C1 segment of cervical spinal cord (tissue), 14 donors: Measurements from ENCODE around the gene STAT3.
"Not testable (repeated sequence)": the region's sequence is repeated elsewhere in the genome, so short reads cannot be mapped to it uniquely, and the experiment has no call there.

Experiments used
- DNase-seq, 14 donors: peaks; one replicate each; lab custom pipeline; 2025; lab: John Stamatoyannopoulos, UW

The STAT3 gene

GRCh38 chr17:42388381-42389134 lies at the start of gene STAT3:
Gene STAT3, minus strand, starts transcription at chr17:42388442. Its CDS starts 39,926 bp downstream, at chr17:42348516.
- peak; percentile 94 to 100 (median 100) for DNase-seq

GRCh38 chr17:42436391-42436790 lies 48.1 kb upstream of the STAT3 start:
- no peak for DNase-seq

DNA sequence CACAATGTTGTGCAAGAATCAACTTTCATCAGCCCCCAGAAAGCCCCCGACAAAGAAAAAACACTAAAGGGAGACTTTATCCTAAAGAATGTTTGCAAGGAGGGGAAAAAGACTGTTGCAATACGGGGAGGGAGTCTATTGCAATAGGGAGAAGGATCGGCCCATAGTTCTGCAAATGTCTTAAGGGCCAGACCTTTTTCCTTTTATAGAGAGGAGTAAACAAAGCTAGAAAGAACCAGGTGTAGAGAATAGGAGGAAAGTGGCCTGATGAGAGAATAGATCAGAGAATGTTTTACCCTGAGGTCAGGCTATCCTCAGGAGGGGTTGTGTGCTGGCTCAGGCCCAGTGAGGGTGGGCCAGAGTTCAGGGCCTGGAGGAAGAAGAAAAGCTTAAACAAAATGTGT lies 43.5 kb upstream of the STAT3 start:
- DNase-seq: no peak

DNA sequence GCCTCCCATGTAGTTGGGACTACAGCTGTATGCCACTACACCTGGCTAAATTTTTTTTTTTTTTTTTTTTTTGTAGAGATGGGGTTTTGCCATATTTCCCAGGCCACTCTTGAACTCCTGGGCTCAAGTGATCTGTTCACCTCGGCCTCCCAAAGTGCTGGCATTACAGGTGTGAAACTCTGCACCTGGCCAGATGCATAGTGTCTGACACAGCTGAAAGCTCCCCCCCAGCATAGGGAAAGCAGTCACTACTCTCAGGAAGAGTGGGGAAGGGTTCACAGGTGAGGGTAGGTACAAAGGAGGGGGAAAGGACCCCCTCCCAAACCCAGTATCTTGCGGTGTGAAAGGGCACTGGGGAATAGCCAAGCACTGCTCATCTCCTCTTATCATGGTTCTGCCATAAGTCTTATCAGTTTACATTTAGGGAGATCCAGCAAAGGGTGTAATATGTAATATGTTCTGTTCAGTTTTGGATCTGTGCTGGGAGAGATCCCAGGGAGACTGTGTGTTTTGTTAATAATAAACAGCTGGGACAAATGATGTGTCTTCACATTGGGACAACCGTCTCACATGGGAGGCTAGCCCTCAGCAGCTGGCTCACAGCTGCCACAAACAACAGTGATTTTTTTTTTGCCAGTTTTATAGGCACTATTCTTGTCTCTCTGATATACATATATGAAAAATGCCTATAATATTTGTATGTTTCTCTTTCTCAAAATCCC lies 41.6 kb upstream of the STAT3 start:
- DNase-seq: no peak

DNA sequence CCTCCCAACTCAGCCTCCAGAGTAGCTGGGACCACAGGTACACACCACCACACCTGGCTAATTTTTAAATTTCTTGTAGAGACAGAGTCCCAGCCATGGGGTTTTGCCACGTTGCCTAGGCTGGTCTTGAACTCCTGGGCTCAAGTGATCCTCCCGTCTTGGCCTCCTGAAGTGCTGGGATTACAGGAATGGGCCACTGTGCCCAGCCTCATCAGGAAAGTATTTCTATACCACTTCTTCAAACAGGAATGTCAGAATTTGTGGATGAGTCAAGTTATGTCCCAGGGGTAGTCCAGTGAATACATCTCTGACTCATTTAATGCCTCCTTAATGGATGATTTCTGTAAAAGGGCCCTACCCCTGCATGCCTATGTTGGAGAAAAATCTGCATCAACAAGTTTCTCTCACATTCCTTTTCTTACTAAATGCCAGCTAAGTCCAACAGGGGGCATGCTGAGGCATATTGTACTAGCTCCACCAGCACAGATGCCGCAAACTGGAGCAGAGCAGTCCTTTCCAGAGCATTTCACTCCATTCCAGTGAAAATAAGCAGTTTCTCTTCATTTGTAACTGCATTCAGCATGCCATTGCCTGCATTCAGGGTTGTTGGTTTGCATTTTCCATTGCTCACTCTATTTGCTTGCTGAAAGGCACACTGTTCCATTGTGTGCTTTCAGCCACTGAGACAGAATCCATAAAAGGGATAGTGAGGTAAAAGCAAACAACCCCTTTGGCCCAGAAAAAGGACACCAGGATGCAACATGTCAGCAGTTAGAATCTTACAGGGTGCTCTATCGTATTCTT lies 40.1 kb upstream of the STAT3 start:
- DNase-seq: peak in 10 of 14 donors; percentile 9 to 61 (median 39)

DNA sequence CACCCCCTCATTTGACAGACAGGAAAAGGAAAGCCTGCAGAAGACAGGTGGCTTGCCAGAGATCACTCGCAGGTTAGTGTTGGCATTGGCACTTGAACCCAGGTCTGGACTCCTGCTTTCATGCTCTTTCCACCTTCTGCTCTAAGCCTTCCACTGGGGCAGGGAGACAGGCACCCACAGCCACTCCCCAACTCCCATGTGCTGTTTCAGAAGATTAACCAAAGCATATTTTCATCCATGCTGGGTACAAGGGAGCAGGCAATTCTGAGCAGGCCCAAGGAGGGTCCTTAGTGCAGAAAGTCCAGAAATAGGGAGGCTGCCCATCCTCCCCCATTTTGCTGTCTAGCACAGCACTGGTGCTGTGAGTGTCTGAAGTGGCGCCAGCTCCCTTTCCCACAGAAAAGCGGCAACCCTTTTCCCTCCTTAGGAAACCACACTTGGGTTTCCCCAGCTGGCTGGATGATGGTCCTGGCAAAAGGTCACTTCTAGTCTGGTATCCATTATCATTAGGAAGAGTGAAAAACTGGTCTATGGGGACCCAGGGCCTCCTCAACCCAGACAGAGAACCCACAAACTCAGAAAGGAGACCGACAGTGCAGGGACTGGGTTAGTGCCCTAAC lies 36.9 kb upstream of the STAT3 start:
- DNase-seq: no peak

DNA sequence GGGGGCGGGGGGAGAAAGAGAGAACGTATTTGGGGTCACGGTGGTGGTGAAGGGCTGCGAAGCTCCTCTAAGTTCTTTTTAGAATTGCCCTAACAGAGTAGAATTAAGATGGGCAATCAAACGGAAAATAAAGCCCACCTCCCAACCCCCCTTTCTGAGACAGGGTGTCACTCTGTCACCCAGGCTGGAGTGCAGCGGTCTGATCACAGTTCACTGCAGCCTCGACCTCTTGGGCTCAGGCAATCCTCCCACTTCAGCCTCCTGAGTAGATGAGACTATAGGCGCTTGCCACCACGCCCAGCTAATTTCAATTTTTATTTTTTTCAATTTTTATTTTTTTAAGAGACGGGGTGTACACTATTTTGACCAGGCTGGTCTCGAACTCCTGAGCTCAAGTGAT lies 35.5 kb upstream of the STAT3 start:
- DNase-seq: no peak

DNA sequence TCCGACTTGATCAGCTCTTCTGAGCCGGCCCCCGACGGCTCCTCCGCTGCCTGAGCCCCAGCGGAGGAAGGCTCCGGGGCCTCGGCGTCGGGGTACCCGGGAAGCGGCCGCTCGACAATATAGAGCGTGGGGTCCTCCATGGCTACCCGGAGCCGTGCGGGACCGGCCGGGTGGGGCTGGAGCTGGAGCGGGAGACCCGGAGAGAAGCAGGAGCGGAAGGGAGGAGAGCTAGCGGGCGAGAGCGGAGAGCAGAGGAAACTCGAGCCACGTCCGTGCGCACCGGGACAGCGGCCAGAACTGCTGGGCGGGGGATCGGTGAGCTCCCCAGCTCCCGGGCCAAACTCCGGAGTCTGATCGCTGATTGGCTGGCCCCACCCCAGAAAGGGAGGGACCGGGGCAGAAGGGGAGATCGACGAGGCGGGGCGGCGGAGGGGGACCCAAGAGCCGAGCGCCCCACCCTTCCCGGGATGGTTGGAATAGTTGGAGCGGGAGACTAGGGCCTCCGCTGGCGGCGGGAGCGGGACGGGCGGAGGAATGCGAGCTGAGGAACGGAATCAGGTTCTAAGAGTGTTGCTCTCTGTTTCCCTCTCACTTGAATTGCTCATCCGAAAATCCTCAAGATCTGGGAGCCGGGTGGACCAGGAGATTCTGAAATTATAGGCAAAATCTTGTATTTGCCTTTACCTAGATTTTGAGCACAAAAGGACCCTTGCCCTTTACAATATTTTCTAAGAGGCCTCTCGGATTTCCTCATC lies 34.9 kb upstream of the STAT3 start, which contains the start of gene CAVIN1:
Gene CAVIN1 (minus strand): TSS at position 299 of the 755 bp plus-strand sequence. CDS start 159 bp downstream, at position 140.
- DNase-seq: peak; percentile 22 to 93 (median 78)

DNA sequence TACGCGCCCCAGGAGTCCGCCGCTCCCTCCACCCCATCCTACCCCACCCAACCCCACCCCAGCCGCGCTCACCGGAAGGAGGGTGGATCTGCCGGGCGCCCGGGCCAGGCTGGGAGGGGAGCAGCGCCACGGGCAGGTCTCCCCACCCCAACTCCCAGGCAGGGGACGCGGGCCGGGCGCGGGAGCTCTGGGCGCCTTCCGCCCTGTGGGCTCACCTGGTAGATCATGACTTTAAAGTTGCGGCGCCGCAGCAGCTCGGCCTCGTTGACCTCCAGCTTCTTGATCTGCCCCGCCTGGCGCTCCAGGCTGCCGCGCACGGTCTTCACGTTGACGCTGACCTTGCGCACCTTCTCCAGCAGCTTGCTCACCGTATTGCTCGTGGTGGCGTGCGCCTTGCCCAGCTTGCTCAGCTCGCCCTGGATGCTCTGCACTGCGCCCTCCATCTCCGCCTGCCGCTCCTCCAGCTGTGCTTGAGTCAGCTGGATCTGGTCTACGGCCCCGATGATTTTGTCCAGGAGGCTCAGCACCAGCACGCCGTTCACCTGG lies 34.2 kb upstream of the STAT3 start:
- peak in 3 of 14 donors; percentile 28 to 50 (median 48) for DNase-seq

DNA sequence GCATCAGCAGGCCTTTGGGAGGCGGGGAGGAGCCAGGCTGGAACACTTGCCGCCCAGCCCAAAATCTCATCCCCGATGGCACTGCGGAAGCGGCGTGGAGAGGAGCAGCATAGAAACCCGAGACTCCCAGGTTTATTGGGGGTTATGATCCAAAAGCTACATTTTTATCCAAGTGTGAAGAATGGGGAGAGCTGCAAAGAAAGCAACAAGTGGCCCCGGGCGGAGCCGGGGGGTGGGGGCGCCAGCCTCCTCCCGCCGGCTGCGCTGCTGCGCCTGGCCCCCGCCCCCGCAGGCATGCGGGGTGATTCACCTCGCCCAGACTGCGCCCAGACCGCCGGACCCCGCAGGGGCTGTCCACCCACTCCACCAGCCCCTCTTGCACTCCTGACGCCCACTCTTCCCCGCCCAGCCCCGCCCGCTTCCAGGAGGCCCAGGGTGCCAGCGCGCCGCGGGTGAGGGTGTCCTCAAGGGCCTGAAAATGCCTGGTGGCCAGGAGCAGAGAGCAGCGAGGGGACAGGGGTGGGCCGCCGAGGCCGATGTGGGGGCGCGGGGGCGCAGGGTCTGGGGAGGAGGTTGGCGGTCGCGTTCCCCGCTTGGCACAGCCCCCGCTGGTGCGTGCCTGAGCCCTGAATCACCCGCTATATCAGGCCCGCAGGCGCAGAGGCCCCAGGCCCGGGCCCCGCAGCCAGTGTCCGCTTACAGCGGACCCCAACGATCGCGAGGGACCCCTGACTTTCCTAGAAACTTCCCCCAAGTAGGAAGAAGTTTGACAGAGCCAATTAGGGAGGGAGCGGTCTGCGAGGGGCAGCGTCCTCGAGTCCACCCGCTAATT lies 33.5 kb upstream of the STAT3 start:
- DNase-seq: peak in 5 of 14 donors; percentile 20 to 51 (median 22)

DNA sequence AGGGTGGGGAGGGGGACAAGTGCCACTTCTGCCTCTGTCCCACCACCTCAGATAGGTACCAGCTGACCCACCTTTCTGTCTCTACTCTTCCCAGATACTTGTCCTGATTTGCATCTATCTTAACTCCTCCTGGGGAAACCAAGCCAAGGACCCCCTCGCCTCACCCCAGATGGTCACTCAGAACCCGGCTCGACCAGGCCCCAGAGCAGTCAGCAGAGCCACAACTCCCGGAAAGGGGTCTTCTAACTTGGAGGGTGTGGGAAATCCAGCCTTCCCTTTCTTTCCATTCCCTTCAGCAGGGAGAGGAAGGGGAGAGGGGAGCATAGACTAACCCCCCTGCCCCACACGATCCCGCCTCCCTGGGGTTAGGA lies 32.9 kb upstream of the STAT3 start:
- no peak for DNase-seq

- DNase-seq: not testable (repeated sequence)
These were observed 29.7 kb upstream of the STAT3 start for GRCh38 chr17:42417981-42418380.

DNA sequence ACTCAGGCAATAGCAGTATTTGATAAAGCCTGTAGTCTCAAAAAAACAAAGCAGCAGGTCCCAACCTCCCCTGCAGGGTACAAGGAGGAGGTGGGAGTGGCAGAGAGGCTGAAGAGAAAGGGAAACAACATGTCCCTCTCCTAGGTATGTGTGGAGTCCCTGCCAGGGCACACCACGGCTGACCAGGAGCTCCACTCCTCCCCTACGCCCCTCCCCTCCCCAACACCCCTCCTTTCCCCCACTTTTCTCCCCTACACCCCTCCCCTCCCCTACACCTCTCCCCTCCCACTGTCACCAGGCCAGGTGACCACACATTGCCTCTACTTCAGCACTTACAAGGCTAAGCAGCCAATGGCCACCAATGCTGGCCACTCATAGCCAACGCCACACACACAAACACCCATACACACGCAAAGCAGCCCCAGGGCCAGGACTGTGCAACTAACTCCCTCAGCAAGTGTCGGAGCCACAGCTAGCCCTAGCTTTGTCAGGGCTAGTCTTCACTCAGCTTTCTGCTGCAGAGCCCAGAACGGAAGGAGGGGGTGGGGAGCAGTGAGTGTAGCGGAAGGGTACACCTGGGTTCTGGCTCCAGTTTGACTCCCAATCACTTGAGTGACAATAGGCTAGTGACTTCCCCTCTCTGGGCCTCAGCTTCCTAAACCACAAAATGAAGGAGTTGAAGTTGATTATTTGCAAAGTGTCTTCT lies 26.6 kb upstream of the STAT3 start:
- DNase-seq: no peak

GRCh38 chr17:42413464-42414040 lies 25.3 kb upstream of the STAT3 start:
- no peak for DNase-seq

GRCh38 chr17:42411905-42412679 lies 23.9 kb upstream of the STAT3 start:
- no peak for DNase-seq

DNA sequence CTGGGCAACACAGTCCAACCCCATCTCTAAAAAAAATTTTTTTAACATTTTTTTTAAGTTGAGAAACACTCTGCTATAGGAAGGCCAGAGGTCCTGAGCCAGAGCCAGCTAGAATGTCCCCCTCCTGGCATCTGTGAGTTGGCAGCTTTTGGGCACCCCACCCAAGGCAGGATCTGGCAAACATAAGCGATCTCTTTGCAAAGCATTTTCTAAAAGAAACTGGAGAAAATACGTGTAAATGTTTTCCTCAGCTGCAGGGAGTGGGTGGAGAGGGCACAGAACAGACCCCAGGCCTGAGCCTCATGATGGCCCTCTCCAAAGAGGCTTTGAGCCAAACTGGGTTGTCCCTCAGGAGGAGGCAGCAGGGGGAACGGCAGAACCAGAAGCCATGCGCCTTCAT lies 23.1 kb upstream of the STAT3 start:
- no peak for DNase-seq

DNA sequence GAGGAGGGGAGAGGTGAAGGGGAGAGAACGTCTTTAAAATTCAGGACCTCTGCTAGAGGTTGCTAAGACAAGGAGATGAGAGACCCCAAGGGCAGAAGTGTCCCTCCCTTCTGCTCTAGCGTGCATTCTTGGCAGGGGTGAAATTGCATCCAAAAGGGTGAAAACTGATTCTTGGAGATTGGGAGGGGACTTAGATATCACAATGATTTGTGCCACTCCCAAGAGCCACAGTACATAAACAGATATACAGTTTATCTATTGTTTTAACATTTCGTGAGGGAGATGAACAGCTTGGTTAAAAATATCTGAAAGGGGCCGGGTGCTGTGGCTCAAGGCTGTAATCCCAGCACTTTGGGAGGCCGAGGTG lies 22.1 kb upstream of the STAT3 start:
- DNase-seq: no peak
